Mammary epithelial cell (primary cell): ENCODE data around the gene COL24A1.

Experiments
- CTCF ChIP-seq, 2 donors: IDR thresholded peaks in 1 of 2; conservative IDR thresholded peaks in 1 of 2; 2 replicates each; pipeline ENCODE4 v1.5.1; 2011 to 2012; ENCODE audit warnings: inconsistent platforms in 2 of 2, low read length in 2 of 2, mild to moderate bottlenecking in 2 of 2, control low read depth in 1 of 2, low read depth in 1 of 2; ENCODE audit not compliant: insufficient read depth in 1 of 2; ENCODE audit errors: extremely low read depth in 1 of 2
- EZH2 ChIP-seq: IDR thresholded peaks from 2 replicates; pipeline ENCODE4 v1.6.1; 2012; ENCODE audit warnings: low read length, inconsistent platforms, borderline replicate concordance

- no peak for TF ChIP-seq EZH2
- no peak for TF ChIP-seq CTCF (conservative IDR thresholded peaks at IDR 0.05 in 1 of 2, IDR thresholded peaks at IDR 0.05 in 1 of 2; ENCODE audit: extremely low read depth in 1 of 2, insufficient read depth in 1 of 2, low read depth in 1 of 2, low read length in 2 of 2)
These were observed 257.7 kb downstream of the COL24A1 start for GRCh38 chr1:85898861-85899260.
